ENCODE results near the gene KCNT2.

DNA sequence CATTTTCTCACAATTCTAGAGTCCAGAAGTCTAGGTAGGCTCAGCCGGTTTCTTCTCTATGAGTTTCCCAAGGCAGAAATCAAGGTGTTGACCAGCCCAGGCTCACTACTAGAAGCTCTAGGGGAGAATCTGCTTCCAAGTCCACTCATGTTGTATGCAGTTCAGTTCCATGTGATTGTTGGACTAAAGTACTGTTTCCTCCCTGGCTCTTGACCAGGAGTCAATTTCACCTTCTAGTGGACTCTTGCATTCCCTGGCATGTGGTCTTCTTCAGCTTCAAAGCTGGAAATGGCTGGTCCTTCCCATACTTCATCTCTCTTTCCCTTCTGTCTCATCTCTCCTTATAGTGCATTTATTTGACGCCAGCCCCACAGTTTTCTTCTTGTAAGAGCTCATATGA lies 153.4 kb downstream of the KCNT2 start:
- no peak for TF ChIP-seq ZNF274 (IDR thresholded peaks at IDR 0.05; ENCODE audit: low read depth, low read length)
- no peak for TF ChIP-seq SUZ12 (IDR thresholded peaks at IDR 0.05; ENCODE audit: extremely low read depth, insufficient read depth, insufficient read length)

All from NT2/D1 (cell line).